ENCODE data around the gene RPL7A. TPM values are rescaled to one million over a fixed set of nuclear protein-coding genes. Genes with fewer than 3 reads are reported as not detected.

Gene RPL7A
- total RNA-seq, 1 experiment from 2014 or later = 1,156 TPM

- no peak overlapping the region for H3K4me2 ChIP-seq (ENCODE audit: low read length)
- H2AFZ ChIP-seq (ENCODE audit: low read length) = no peak overlapping the region
- no TSS peak for BruUV-seq (replicated peaks)
- no peak for TF ChIP-seq EZH2 (IDR thresholded peaks at IDR 0.05; ENCODE audit: low read length, unreplicated experiment)
- TF ChIP-seq CTCF (conservative IDR thresholded peaks at IDR 0.05; ENCODE audit: low read depth, low read length) = no peak
- no peak for TF ChIP-seq EZH2phosphoT487 (IDR thresholded peaks at IDR 0.05; ENCODE audit: borderline replicate concordance, low read length)
- H3K27ac ChIP-seq (ENCODE audit: low read length) = no peak overlapping the region
- intact Hi-C loops (cut with micrococcal nuclease) = no loop called here
- no peaks in the 10 kb centered on the region for H3K36me3 ChIP-seq (ENCODE audit: low read depth, low read length)
- no peak overlapping the region for H3K9ac ChIP-seq (ENCODE audit: low read length)
- H3K9me2 ChIP-seq (replicated peaks; ENCODE audit: low read length) = no peaks in the 10 kb centered on the region
- ATAC-seq = 0 out of 2 replicates have a peak, but pooled peaks have one; percentile 6
- no peaks in the 10 kb centered on the region for H3K9me3 ChIP-seq (ENCODE audit: low read length)
- DNase-seq = peak; percentile 27
- 0 out of 2 replicates have a peak, but pooled peaks cover 6% of the 10 kb centered on the region for H4K20me1 ChIP-seq (ENCODE audit: low read length)
- peaks cover 7% of the 10 kb centered on the region; the same call in 1 of the 2 replicates for H3K4me1 ChIP-seq (ENCODE audit: insufficient read depth, low read length)
- H3K4me3 ChIP-seq (ENCODE audit: low read length) = no peak overlapping the region
- H3K79me2 ChIP-seq (ENCODE audit: low read length) = peaks cover 29% of the 10 kb centered on the region
- ChIA-PET POLR2A (ENCODE audit: unreplicated experiment) (no interaction called here), CTCF (no interaction called here)
- no peaks in the 10 kb centered on the region for H3F3A ChIP-seq (ENCODE audit: low read length, unreplicated experiment)
- H3K27me3 ChIP-seq (ENCODE audit: low read length) = no peaks in the 10 kb centered on the region
Measured at GRCh38 chr9:133377721-133378216, 29.8 kb downstream of the RPL7A start.

- ChIA-PET CTCF (no interaction called here), POLR2A (ENCODE audit: unreplicated experiment) (no interaction called here)
- Histone ChIP-seq H4K20me1 (ENCODE audit: low read length) (0 out of 2 replicates have a peak, but pooled peaks cover 3% of the 10 kb centered on the region), H3K27me3 (ENCODE audit: low read length) (no peaks in the 10 kb centered on the region), H3K4me1 (ENCODE audit: insufficient read depth, low read length) (peaks cover 7% of the 10 kb centered on the region; the same call in 1 of the 2 replicates), H3K9ac (ENCODE audit: low read length) (no peak overlapping the region), H3K4me2 (ENCODE audit: low read length) (no peak overlapping the region), H3K4me3 (ENCODE audit: low read length) (no peak overlapping the region), H3K9me2 (replicated peaks; ENCODE audit: low read length) (no peaks in the 10 kb centered on the region), H3K27ac (ENCODE audit: low read length) (no peak overlapping the region), H3K79me2 (ENCODE audit: low read length) (peaks cover 22% of the 10 kb centered on the region), H3K36me3 (ENCODE audit: low read depth, low read length) (no peaks in the 10 kb centered on the region), H3K9me3 (ENCODE audit: low read length) (no peaks in the 10 kb centered on the region), H3F3A (ENCODE audit: low read length, unreplicated experiment) (no peaks in the 10 kb centered on the region), H2AFZ (ENCODE audit: low read length) (no peak overlapping the region)
- DNase-seq (no peak), ATAC-seq (no peak)
- BruUV-seq (replicated peaks) = no TSS peak
- no peak for TF ChIP-seq EZH2 (IDR thresholded peaks at IDR 0.05; ENCODE audit: low read length, unreplicated experiment)
- TF ChIP-seq EZH2phosphoT487 (IDR thresholded peaks at IDR 0.05; ENCODE audit: borderline replicate concordance, low read length) = no peak
- TF ChIP-seq CTCF (conservative IDR thresholded peaks at IDR 0.05; ENCODE audit: low read depth, low read length) = no peak
- intact Hi-C loops (cut with micrococcal nuclease) = no loop called here
Measured at GRCh38 chr9:133378408-133378962, 30.5 kb downstream of the RPL7A start.
